Inflammatory macrophage (primary cell): ENCODE results near the gene KLHL8.

Experiments used
- DNase-seq, 2 donors: peaks; one replicate each; pipeline ENCODE4 v3.0.0-alpha.2; 2020 to 2022
- total RNA-seq, 18 experiments: gene quantifications; one replicate each; lab custom pipeline; 2026; ENCODE audit warnings: mixed read lengths in 6 of 18, inconsistent platforms in 2 of 18; lab: John Stamatoyannopoulos, UW

KLHL8 gene
- 13.3 to 58.0 (median 39.8) reads per million in 18 experiments for total RNA-seq

- DNase-seq, result peak; percentile 93 to 96
These were observed at the start of gene KLHL8 for GRCh38 chr4:87220094-87220822. TSS of gene KLHL8 (minus strand) at chr4:87220618. CDS start at chr4:87195539, 25,079 bp downstream.

DNA sequence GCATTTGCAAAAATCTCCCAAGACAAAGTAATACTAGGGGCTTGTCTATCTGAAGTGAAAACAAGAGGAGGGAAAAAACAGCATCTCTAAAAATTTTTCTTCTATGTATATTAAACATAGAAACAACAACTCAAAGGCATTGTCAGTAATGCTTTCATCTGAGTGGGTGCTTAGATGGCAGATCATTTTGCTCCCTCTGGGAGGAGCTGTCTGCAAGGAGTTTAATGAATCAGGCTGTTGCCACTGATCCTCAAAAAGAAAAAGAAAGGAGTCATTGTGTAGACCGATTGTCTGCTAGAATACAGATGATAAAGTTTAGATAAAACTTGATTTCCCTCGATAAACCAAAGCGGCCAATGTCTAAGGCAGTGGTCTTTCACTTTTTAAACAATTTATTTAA, 49.7 kb upstream of the KLHL8 start:
- DNase-seq, result peak; percentile 11 to 24

GRCh38 chr4:87268411-87268810, 48.0 kb upstream of the KLHL8 start:
- DNase-seq, result no peak

- no peak for DNase-seq
These were observed 46.6 kb upstream of the KLHL8 start for GRCh38 chr4:87266986-87267385.

DNA sequence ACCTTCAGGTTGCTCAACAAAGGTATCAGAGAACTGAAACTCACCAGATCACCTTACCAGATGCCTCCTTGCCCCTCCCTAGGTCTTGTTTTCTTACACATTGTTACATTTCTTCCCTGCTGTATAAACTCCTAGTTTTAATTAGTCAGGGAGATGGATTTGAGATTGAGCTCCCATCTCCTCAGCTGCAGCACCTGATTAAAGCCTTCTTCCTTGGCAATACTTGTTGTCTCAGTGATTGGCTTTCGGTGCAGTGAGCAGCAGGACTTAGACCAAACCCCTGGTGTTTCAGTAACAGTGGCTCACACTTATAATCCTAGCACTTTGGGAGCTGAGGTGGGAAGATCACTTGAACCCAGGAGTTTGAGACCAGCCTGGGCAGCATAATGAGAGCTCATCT, 42.5 kb upstream of the KLHL8 start:
- DNase-seq, result no peak

DNA sequence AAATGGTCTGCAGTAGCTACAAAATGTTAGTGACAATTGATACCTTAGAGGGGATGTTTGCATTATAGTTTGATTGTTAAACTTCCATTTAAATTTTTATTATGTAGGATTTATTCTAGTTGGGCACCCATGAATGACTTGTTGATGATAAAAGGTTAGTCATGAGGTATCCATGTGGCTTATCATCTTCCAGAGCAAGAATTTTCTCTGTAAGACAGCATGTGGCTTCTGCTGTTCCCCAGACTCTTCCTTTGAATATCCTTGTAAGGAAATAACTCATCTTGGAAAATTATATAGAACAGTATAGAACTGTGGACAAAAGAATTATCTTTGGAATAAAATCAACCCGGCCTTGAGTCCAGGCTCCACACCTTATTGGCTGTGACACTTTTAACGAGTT, 40.1 kb upstream of the KLHL8 start:
- no peak for DNase-seq

- no peak for DNase-seq
These were observed 38.3 kb upstream of the KLHL8 start for GRCh38 chr4:87258677-87259076.

DNA sequence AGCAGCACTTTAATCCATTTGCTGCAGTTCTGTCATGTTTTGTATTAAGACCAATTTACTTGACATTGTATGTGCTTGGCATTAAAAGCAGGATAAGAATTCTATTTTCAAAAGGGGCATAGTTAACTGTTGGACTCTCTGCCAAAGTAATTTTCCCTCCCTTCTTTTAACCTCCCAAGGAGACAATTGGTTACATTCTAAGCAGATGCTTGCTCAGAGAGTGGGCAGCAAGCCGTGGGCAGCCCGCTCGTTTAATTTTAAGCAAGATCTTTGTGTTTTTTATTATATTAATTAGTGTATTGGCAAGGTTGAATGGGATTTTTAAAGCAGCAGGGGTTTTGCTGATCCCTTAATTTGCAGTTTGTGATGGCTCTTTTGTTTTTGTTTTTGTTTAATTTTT, 37.1 kb upstream of the KLHL8 start:
- DNase-seq, result no peak

- no peak for DNase-seq
These were observed 35.3 kb upstream of the KLHL8 start for GRCh38 chr4:87255755-87256154.

GRCh38 chr4:87251106-87251505, 30.7 kb upstream of the KLHL8 start:
- DNase-seq, result no peak

DNA sequence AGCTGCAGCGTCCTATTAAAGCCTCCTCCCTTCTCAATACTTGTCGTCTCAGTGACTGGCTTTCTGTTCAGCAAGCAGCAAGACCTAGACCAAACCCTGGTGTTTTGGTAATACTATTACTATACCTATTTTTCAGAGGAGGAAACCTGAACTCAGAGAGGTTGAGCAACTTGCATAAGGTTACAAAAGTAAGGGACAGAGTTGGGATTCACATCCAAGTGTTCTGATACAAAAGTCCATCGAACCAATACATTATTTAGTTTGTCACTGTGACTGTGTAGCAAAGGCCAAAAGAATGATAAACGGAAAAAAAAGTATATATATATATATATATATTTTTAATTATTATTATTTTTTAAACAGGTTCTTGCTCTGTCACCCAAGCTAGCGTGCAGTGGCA, 29.9 kb upstream of the KLHL8 start:
- DNase-seq, result no peak

DNA sequence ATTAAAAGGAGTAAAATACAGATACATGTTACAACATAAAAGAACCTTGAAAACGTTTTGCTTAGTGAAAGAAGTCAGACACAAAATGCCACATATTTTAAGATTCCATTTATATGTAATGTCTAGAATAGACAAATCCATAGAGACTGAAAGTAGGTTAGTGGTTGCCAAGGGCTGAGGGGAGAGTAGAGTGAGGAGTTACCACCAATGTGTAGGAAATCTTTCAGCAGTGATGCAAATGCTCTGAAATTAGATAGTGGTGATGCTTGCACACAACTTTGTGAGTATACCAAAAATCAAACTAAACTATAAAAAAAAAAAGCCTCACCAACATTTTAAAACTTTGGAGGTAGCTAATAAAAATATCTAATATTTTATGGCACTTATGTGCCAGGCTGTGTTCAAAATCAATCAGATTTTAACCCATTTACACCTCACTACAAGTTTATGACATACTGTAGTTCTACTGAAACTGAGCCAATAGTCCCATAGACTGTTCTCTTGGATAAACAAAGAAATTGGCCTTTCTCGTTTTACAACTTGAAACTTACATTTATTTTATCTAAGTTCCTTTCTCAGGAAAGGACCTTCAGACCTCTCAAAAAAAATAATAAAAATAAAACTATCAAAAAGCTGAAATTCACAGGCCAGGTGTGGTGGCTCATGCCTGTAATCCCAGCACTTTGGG, 29.1 kb upstream of the KLHL8 start:
- DNase-seq, result no peak

DNA sequence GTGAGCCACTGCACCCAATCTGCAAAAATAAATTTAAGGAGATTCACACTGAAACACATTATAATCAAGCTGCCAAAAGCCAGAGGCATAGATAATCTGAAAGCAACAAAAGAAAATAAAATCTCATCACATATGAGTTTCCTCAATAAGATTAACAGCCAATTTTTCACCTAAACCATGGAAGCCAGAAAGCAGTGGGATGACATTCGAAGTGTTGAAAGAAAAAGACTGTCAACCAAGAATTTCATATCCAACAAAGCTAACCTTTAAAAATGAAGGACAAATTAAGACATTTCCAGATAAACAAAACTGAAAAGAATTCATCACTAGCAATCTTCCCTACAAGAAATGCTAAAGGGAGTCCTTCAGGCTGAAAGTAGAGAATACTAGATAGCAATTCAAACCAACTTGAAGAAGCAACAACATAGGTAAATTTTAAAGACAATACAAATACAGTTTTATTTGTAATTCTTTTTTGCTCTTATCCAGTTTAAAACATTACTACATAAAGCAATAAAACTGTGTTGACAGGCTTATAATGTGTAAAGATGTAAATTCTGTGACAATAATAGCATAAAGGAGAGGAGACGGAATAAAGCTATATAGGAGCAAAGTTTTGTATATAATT, 23.1 kb upstream of the KLHL8 start:
- DNase-seq, result no peak

DNA sequence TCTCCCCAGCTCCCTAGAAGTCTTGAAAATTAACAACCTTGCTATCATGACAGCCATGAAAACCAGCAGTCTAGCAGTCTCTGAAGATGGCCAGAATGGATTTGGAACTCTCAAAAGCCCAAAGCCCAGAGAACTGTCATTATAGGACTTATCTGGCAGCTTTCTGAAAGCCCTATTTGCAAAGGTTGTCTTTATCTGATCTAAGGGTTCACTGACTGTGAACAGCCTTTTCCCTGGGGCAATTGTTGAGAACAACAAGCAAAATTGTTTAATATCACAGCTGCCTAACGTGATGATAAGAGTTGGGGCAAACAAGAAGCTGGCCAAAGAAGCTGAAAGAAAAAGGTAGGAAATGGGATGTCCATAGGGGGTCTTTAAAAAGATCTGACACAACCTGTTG, 20.9 kb upstream of the KLHL8 start:
- DNase-seq, result no peak

DNA sequence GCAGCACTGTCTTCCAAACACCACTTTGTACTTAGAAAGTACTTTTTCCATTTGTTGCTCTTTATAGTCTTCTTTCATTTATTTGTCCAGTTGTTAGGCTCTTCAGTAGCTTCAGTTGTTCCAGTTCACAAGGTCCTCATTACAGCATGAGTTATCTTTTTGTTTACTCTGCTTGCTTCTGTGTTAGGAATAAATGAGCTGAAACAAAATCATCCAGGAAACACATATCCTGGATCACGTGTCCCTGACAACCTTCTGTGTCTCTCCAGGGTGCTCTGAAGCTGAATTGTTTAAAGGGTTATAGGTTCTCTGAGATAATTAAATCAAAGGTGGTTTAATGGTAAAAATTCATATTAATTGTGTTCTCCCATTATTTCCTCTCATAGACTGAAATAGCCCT, 19.9 kb upstream of the KLHL8 start:
- no peak for DNase-seq

- no peak for DNase-seq
These were observed 19.4 kb upstream of the KLHL8 start for GRCh38 chr4:87239821-87240220.

DNA sequence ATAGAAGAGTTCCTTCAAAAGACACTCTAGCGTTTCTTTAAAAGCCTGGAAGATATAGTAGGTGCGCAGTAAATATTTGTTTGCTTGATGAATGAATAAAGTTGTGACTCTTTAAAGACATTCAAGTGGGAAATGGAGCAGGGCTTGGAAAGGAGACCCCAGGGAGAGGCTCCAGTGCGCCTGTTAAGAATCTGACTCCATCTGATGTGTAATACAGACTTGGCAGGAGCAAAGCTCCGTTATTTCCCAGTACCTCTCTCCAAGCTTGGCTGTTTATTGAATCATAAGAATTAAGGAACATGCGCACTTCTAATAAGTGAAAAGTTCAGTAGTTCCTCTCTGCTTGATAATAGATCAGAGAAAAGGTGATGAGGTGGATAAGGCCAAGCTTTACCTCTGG, 18.8 kb upstream of the KLHL8 start:
- no peak for DNase-seq

DNA sequence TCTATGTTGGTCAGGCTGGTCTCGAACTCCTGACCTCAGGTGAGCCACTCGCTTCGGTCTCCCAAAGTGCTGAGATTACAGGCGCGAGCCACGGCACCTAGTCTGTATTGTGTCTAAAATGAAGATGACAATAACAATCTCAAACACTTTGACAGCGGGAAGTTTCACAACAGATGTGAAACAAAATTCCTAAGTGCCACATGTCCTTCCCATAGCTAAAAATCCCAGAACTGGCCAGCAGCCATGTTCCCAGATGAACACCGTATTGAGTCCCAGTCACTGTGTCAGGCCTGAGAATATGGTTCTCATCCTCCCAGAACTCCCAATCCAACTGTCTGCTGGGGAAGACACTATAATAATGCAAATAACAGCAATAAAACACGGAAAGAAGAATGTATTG, 16.4 kb upstream of the KLHL8 start:
- no peak for DNase-seq

GRCh38 chr4:87235020-87235671, 14.7 kb upstream of the KLHL8 start:
- no peak for DNase-seq

DNA sequence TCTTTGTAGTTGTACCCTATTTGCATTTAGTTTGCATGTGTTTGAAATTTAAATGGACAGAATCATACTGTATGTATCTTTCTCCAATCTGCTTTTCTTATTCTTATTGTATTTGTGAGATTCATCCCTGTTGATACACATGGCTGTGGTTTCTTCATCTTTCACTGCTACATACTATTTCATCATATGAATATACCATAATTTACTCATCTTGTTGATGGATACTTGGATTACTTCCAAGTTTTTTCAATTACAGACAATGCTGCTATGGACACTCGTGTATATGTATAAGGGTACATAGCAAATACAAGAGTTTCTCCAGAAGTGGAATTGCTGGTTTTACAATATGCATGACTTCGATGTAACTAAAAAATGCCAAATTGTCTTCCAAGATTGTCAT, 11.8 kb upstream of the KLHL8 start:
- DNase-seq, result no peak

DNA sequence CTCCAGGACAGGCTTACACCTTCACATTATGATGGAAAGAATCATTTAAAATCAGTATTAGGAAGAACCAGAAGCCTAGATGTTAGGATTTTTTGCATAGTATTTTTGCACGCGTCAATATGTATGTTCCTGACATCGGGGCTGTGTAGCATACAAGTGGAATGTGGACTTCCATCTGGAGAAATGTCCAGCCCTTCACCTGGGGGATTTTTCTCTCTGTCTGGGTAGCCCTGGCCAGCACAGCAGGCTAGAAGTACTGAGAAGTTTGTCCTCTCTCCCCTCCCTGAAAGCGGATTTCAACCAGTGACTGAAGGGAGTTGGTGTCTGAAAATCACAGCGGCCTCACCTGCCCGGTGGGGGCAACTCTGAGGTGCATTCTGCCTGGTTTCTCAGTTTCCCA, 10.4 kb upstream of the KLHL8 start:
- DNase-seq, result no peak

- DNase-seq, result no peak
These were observed 9.6 kb upstream of the KLHL8 start for GRCh38 chr4:87229979-87230378.

DNA sequence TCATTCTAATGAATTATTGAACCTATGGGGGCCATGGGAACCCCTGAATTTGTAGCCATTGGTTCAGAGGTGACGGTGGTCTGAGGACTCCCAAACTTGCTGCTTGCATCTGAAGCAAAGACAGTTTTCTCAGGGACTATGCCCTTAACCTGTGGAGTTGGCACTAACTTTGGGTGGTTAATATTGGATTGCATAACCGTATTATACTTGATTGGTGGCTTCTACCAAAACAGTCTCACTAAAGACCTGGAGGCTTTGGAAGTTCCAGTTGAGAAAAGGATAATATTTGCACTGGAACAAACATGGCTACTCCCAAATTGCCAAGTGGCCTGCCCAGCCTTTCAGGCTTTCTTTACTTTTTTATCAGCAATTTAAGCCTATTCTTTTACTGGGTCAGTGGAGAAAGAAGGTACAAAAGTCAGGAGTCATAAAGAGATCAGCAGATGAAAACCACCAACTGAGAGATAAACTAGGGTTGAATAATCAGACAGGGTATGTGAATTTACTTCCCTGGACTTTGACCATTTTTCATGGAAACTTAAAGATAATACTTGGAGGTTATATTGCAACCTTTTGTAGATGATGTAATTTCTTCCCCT, 7.9 kb upstream of the KLHL8 start:
- peak in 1 of 2 donors; percentile 12 for DNase-seq
